GM18858 (cell line): Measurements from ENCODE around the gene DPY19L2.
"Not testable (repeated sequence)": the region's sequence is repeated elsewhere in the genome, so short reads cannot be mapped to it uniquely, and the experiment has no call there.

Experiments used
- ATAC-seq: cut with Tn5 transposase; IDR thresholded peaks from one replicate; pipeline ENCODE4 v1.9.1; 2021; ENCODE audit not compliant: unreplicated experiment

The DPY19L2 gene

DNA sequence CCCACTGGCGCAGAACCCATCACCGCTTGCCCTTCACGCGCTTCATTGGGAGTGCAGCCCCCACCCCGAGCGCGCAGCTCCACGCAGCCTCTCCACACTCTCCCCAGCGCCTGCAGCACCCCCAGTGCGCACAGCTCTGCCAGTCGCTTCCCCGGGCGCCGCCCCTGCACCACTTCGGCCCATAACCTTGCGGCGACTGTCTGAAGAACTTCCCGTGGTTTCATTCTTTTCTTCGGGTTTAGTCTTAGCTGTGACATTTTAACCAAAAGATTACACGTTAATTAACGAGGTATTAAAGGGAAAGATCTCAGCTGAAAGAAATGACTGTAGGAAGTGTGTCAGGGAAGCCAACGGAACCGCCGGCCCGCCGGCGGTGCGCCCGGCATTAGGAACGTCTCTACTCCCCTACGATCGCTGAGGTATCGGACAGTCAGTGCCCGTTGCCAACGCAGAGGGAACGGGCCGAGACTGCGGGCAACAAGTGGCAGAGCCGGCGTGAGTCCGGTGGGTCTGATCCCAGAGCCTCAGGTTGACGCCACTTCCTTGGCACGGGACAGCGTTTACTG is 590 bp upstream of the DPY19L2 start:
- ATAC-seq: not testable (repeated sequence)

DNA sequence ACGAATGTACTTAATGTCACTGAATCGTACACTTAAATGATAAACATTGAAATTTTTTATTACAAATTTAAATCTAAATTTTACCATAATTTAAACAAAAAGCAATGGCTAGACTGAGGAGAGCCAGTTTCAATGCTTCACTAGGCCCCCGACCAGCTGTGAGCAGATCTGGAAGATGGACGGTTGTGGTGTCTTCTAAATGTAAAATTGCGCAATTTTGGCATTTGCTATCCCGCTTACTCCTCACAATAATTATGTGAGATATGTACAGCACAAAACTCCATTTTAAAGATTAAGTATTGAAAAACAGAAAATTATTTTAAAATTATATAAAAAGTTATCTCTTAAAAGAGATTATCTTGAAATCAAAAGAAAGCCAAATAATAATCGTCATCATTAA is 5.3 kb downstream of the DPY19L2 start:
- not testable (repeated sequence) for ATAC-seq

DNA sequence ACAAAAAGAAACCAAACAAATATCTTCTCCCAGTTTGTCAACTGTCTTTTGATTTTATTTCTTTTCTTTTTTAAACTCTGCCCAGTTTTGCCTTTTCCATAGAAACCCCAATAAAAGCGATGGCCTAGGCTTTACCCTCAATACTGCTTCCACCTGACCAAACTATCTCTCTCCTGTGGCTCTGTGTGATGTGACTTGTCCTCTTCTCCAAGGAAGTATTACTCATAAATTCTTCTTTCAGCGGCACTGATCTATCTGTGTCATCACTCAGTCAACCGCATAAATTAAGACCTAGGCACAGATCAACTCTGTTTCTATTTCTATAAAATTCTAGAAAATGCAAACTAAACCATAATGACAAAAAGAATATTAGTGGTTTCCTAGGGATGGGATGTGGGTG is 9.8 kb downstream of the DPY19L2 start:
- ATAC-seq: not testable (repeated sequence)

DNA sequence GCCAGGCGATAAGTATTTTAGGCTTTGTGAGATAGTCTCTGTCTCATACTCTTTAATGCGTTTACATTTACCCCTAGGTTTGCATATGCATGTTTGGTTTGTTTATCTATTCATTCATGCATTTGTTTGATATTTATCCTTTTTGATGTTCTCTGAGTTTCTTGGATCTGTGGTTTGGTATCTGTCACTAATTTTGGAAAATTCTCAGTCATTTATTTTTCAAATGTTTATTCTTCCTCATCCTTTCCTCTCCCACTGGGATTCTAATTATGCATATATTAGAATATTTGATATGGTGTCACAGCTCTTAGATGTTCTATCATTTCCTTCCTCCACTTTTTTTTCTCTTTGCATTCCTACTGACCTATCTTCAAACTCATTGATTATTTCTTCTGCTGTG is 11.9 kb downstream of the DPY19L2 start:
- ATAC-seq: not testable (repeated sequence)

DNA sequence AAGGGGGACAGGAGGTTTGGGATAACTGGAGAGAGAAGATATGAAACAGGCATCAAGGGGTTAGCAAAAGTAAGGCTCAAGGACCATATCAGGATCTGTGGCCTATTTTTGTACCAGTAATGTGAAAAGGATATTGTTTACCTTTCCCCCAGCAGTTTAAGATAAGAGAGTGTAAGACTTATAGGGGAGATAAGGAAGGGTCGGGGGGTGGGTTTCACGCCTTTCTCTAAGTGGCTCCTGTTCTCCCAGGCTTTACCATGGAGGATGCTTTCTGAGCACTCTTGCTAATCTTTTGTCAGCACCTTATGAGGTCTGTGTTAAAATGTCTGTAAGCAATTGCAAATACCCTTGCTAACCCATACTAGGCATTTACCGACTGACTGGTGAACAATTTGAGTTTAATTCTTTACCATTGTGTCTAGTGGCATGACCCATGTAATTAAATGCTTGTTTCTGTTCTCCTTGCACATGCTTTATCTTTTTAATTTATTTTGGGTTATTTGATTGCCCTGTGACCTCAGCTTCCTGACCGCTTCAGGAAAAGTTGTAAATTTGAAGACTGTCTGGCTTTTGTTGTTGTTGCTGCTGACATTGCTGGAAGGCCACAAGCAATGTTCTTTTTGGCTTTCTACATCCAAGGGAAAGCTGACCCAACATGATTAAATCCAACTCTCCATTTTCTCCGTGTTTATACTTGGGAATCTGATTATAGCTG is 12.6 kb downstream of the DPY19L2 start:
- ATAC-seq: not testable (repeated sequence)

DNA sequence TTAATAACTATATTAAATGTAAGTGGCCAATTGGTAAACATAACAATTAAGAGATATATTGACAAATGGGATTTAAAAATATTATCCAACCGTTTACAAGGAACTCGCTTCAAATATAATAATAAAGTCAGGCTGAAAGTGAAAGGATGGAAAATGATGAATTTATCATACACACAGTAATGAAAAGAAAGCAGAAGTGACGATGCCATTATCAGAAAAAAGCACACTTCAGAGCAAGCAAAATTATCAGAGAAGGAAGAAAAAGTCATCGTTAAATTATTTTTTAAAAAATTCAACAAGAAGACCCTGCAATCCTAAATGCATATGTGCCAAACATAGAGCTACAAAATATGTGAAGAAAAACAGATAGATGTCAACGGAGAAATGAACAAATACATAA is 13.8 kb downstream of the DPY19L2 start:
- not testable (repeated sequence) for ATAC-seq

DNA sequence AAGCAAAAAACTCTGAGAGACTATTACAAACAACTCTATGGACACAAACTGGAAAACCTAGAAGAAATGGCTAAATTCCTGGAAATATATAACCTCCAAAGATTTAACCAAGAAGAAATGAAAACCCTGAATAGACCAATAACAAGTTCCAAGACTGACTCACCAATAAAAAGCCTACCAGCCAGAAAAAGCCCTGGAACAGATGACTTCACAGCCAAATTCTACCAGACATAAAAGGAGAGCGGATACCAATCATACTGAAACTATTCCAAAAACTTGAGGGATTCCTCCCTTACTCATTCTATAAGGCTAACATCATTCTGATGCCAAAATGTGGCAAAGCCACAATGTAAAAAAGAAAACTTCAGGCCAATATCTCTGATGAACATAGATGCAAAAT is 18.8 kb downstream of the DPY19L2 start:
- ATAC-seq: not testable (repeated sequence)

DNA sequence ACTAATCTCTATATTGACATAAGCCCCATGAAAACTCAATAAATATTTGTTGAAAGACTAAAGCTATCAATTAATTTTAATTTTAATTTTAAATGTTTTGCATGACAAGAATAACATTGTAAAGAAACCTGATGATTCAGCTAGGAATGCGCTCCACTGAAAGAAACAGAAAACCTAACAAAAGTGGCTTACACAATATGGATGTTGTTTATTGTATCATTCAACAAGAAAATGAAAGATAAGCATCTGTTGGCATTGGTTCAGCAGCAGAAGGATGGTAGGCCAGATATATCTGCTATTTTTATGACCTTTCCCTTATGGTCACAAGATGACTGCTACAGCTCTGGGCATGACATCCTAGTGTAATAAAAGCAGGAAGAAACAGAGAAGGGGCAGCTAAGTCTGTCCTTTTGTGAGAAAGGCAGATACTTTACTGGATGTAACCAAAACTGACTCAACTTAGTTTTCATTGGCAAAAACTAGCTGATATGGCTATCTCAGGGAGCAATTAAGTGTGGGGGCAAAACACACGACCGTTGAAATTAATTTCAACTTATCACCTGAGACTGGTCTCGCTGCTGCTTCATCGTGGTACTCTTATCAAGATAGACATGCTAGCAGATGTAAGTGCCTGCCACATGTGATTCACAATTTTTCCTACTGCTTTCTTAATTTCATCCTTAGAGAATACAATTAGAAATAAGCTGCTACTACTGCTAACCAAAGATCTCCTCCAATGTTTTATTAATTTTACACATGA is 24.7 kb downstream of the DPY19L2 start:
- ATAC-seq: not testable (repeated sequence)

DNA sequence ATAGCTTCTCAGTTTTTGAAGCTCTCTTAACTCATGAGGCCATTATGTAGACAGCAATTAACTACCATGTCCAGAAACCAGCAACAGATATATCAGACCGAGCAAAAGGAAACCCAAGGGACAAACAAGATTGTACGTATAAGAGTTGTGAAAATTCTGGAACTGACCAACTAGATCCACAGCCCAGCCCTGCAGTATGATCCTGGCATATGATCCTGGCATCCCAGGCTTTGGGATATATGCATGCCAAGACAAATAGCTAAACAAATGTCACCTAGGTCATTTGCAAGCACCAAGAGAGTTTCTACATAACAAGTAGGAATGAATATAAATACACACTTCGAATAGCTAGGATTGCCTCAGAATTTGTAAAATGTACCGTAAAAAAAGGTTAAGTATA is 44.0 kb downstream of the DPY19L2 start:
- ATAC-seq: not testable (repeated sequence)

DNA sequence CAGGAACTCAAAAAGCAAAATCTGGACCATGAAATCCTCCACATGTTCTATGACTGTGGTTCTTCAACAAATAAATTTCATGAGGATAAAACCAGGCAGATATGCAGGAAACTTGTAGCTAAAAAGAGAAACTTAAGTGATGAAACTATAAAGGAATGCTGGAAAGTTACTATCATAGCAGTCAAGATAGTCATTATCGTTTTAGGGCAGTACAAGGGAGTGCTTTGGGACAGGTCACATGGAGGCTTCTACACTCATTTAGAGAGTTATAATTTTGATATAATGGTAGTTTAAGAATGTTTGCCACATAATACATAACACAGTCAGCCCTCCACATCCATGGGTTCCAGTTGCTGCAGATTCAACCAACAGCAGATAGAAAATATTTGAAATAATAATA is 52.7 kb downstream of the DPY19L2 start:
- ATAC-seq: not testable (repeated sequence)

DNA sequence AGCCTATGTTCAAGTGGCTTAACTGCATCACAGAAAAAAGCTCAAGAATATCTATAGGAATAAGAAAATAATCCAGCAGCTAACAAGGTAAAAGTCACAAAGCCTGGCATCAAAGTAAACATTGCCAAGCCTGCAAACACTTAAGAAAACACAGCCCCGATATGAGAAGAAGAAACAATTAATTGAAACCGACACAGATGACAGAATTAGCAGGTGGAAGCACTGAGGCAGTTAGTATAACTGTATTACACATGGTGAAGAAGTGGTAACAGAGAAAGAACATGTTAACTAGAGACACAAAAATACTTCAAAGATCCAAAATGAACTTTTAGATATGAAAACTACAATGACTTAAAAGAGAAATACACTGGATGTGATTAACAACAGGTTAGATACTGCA is 57.0 kb downstream of the DPY19L2 start:
- not testable (repeated sequence) for ATAC-seq

DNA sequence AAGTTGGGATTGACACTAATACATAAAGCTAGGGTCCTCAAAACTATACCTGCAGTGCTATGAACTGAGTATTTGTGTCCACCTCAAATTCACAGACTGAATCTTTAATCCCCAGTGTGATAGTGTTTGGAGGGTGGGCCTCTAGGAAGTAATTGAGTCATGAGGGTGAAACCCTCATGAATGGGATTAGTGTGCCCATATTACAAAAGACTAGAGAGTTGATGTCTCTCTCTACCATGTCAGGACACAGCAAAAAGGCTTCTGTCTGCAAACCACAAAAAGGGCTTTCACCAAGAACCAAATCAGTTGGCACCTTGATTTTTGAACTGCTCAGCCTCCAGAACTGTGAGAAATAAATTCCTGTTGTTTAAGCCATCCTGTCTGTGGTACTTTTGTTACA is 59.0 kb downstream of the DPY19L2 start:
- not testable (repeated sequence) for ATAC-seq

DNA sequence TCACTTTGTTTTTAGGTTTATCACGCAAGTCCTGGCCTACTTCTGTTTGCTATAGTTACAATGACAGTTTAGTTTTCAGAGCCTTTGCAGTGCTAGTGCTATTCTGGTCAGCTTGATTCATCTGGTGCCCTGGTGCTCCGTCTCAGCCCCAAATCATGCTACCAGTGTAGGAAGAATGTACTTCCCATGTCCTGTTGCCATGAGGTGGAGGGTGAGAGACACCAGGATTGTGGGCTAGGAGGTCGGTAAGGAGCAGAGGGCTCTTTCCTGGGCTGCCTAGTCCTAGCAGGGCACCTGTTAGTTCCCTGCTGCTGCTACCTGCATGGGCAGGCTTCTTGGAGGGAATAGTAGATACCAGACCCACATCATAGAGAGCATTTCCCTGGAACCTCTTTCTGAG is 63.3 kb downstream of the DPY19L2 start:
- not testable (repeated sequence) for ATAC-seq

DNA sequence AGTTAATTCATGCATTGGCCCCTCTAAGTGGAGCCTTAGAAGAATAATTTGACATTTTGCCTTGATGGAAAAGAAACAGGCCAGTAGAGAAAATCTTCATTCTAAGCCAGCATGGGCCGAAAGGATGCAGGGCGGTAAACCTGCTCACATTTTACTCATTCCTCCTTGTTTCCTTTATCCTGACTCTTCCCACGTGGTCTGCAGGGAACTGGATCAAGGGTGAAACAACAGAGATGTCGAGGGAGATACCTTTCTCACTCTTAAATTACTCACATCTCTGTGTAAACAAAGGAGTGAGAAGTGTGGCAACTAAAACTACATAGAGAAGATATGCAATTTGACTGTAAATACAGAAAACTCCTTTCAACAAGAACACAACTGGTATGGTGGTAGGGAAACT is 73.5 kb downstream of the DPY19L2 start:
- not testable (repeated sequence) for ATAC-seq

DNA sequence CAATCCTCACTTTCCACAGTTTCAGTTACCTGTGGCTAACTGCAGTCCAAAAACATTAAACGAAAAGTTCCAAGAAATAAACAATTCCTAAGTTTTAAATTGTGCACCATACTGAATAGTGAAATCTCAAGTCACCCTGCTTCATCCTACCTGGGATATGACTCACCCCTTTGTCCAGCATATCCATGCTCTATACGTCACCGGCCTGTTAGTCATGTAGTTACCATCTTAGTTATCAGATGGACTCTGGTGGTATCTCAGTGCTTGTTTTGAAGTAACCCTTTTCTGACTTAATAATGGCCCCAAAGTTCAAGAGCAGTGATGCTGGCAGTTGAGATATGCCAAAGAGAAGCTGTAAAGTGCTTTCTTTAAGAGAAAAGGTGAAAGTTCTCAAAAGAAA is 83.9 kb downstream of the DPY19L2 start:
- ATAC-seq: not testable (repeated sequence)

DNA sequence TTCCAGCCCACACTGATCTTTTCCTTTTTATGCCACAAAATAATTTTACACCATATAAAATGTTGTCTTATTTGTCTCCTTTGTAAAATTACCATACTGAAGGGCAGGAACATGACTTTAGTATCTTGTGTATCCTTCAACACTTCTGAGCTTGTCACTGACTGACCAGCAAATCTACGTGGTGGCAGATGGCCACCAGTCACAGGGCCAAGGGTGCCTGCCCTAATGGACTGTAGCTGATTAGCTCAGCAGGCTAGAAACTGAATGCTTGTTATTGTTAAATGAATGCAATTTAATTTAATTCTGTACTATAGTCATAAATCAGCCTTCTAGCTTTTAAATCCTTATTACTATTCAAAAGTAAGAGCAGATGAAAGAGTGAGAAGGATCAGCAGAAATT is 85.0 kb downstream of the DPY19L2 start:
- ATAC-seq: not testable (repeated sequence)

DNA sequence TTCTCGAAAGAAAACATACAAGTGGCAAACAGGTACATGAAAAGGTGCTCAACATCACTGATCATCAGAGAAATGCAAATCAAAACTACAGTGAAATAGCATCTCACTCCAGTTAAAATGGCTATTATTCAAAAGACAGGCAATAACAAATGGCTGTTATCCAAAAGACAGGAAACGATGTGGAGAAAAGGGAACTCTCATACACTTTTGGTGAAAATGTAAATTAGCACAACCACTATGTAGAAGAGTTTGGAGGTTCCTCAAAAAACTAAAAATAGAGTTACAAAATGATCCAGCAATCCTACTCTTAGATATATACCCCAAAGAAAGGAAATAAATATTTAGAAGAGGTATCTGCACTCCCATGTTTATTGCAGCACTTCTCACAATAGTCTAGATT is 90.7 kb downstream of the DPY19L2 start:
- not testable (repeated sequence) for ATAC-seq

DNA sequence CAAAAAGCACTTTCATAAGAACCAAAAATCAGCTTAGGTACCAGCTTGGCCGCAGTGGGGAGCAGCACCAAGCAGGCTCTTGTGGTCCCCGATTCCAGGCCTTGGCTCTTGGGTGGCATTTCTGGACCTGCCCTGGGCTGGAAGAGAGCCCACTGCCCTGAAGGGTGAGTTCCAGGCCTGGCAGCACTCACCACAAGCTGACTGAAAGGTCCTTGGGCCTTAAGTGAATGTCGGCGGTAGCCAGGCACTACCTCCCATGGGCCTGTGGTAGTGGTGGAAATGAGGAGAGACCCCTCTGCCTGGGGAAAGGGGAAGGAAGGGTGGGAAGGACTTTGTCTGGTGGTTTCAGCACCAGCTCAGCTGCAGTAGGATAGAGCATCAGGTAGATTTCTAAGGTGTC is 96.3 kb downstream of the DPY19L2 start:
- ATAC-seq: not testable (repeated sequence)

DNA sequence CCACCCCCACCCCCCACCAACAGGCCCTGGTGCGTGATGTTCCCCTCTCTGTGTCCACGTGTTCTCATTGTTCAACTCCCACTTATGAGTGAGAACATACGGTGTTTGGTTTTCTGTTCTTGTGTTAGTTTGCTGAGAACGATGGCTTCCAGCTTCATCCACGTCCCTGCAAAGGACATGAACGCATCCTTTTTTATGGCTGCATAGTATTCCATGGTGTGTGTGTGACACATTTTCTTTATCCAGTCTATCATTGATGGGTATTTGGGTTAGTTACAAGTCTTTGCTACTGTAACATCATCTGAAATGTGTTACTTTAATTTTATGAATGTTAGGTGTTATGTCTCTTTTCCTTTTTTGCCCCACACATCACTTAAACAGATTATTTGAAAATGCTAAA is 109.8 kb downstream of the DPY19L2 start:
- not testable (repeated sequence) for ATAC-seq

DNA sequence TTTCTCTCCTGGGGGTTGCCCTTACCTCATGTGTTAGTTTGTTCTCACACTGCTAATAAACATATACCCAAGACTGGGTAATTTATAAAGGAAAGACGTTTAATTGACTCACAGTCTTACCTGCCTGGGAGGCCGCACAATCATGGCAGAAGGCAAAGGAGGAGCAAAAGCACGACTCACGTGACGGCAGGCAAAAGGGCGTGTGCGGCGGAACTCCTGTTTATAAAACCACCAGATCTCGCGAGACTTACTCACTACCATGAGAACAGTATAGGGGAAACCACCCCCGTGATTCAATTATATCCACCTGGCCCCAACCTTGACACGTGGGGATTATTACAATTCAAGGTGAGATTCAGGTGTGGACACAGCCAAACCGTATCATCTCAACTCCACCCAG is 116.9 kb downstream of the DPY19L2 start:
- ATAC-seq: not testable (repeated sequence)

DNA sequence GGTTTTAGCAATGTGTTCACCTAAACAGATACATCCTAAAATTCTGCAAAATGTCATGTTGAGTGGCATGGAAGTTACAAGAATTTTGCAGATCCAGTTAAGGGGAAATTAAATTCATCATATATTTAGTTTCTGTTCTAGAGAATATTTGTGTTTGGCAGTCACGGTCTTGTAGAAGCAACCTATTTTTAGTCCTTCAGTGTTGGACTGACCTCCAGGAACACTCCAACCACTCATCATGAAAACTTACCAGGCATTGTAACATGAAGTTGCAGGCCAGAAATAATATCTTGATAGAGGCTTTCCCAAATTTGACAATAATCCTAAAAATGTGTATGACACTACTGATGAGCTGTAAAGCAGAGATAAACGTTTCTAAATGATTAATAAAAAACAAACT is 119.3 kb downstream of the DPY19L2 start:
- ATAC-seq: not testable (repeated sequence)
